ENCODE data around the gene HADHB. TPM values are rescaled to one million over a fixed set of nuclear protein-coding genes. Genes with fewer than 3 reads are reported as not detected.

The HADHB gene
- total and polyA plus RNA-seq, 2 of the 13 experiments (the other 11 are each of a cell fraction or from before 2014, with no cell fraction given): 112 to 238 TPM

GRCh38 chr2:26330114-26330549 is 85.4 kb downstream of the HADHB start (continued):
- TF ChIP-seq DBP (CRISPR knock-in tag; IDR thresholded peaks at IDR 0.05; ENCODE audit: not compliant biosample characterization) (no peak), ZNF740 (CRISPR knock-in tag; IDR thresholded peaks at IDR 0.05) (no peak), CBFB (CRISPR knock-in tag; IDR thresholded peaks at IDR 0.05) (no peak), KAT8 (CRISPR knock-in tag; IDR thresholded peaks at IDR 0.05) (peak; percentile 47; the same call in 1 of the 2 replicates), RBAK (CRISPR knock-in tag; IDR thresholded peaks at IDR 0.05) (no peak), KLF15 (CRISPR knock-in tag; IDR thresholded peaks at IDR 0.05; ENCODE audit: borderline replicate concordance) (no peak), ZSCAN12 (CRISPR knock-in tag; IDR thresholded peaks at IDR 0.05) (no peak), ZNF660 (CRISPR knock-in tag; IDR thresholded peaks at IDR 0.05; ENCODE audit: borderline replicate concordance, low read depth) (no peak), GPBP1L1 (CRISPR knock-in tag; IDR thresholded peaks at IDR 0.05) (no peak), ZNF451 (CRISPR knock-in tag; IDR thresholded peaks at IDR 0.05) (no peak), KIAA2018 (CRISPR knock-in tag; IDR thresholded peaks at IDR 0.05; ENCODE audit: borderline replicate concordance) (no peak), ZNF207 (IDR thresholded peaks at IDR 0.05; ENCODE audit: borderline replicate concordance) (no peak), POLR2AphosphoS5 (IDR thresholded peaks at IDR 0.05; ENCODE audit: low read depth, low read length) (no peak), MAZ (IDR thresholded peaks at IDR 0.05; ENCODE audit: borderline replicate concordance, low read depth, low read length) (no peak), MAZ (CRISPR knock-in tag; IDR thresholded peaks at IDR 0.05; ENCODE audit: low read depth) (no peak), ZNF75D (CRISPR knock-in tag; IDR thresholded peaks at IDR 0.05; ENCODE audit: borderline replicate concordance) (no peak), ZFX (CRISPR knock-in tag; IDR thresholded peaks at IDR 0.05; ENCODE audit: low read depth) (no peak), WIZ (CRISPR knock-in tag; IDR thresholded peaks at IDR 0.05) (no peak), ZNF205 (CRISPR knock-in tag; IDR thresholded peaks at IDR 0.05) (no peak), FOXP1 (IDR thresholded peaks at IDR 0.05) (no peak), FOXP1 (CRISPR knock-in tag; IDR thresholded peaks at IDR 0.05) (no peak), FLYWCH1 (CRISPR knock-in tag; IDR thresholded peaks at IDR 0.05) (no peak), HDAC1 (CRISPR knock-in tag; IDR thresholded peaks at IDR 0.05) (no peak)
